GM19240 (cell line): ENCODE results near the gene BEST1.
"Not testable (repeated sequence)": the region's sequence is repeated elsewhere in the genome, so short reads cannot be mapped to it uniquely, and the experiment has no call there.

Source experiments
- DNase-seq: peaks from one replicate; pipeline ENCODE4 v3.0.0; 2011; ENCODE audit warnings: low spot score; ENCODE audit not compliant: insufficient read length

The BEST1 gene

GRCh38 chr11:61963282-61964057 lies 13.3 kb downstream of the BEST1 start:
- DNase-seq, result no peak

GRCh38 chr11:61964058-61964665 lies 14.0 kb downstream of the BEST1 start:
- DNase-seq, result no peak

- not testable (repeated sequence) for DNase-seq
Measured at GRCh38 chr11:61964666-61965271, 14.6 kb downstream of the BEST1 start.

GRCh38 chr11:61966734-61967115 lies 16.6 kb downstream of the BEST1 start:
- no peak for DNase-seq

- peak; percentile 74 for DNase-seq
Measured at GRCh38 chr11:61967116-61967923, 17.2 kb downstream of the BEST1 start, which contains the start of gene FTH1. Gene FTH1, minus strand, starts transcription at chr11:61967634. Its CDS starts 209 bp downstream, at chr11:61967425.

- no peak for DNase-seq
Measured at GRCh38 chr11:61967924-61968757, 18.0 kb downstream of the BEST1 start.

- DNase-seq, result no peak
Measured at GRCh38 chr11:61968758-61969390, 18.7 kb downstream of the BEST1 start.

- DNase-seq, result no peak
Measured at GRCh38 chr11:61969391-61969758, 19.2 kb downstream of the BEST1 start.

- DNase-seq, result no peak
Measured at GRCh38 chr11:61969838-61970662, 19.9 kb downstream of the BEST1 start.

GRCh38 chr11:61971248-61972111 lies 21.3 kb downstream of the BEST1 start:
- DNase-seq, result peak; percentile 49

- DNase-seq, result no peak
Measured at GRCh38 chr11:61972112-61972671, 22.0 kb downstream of the BEST1 start.

- DNase-seq, result no peak
Measured at GRCh38 chr11:61972672-61973475, 22.7 kb downstream of the BEST1 start.

- DNase-seq, result no peak
Measured at GRCh38 chr11:61973476-61974162, 23.5 kb downstream of the BEST1 start.

- DNase-seq, result no peak
Measured at GRCh38 chr11:61974766-61975631, 24.8 kb downstream of the BEST1 start.

- DNase-seq, result no peak
Measured at GRCh38 chr11:61975638-61976419, 25.7 kb downstream of the BEST1 start.
